ENCODE measurements around the gene SULT2A1. TPM values are rescaled to one million over a fixed set of nuclear protein-coding genes. Genes with fewer than 3 reads are reported as not detected.

SULT2A1 gene
- total and polyA plus RNA-seq, 2 of the 4 experiments (the other 2 are of a cell fraction) = not detected

Other genes with a start within 250 kb of the SULT2A1 start
- 31.9 and 35.3 TPM in 2 replicates for gene EHD2, start 172.9 kb downstream of the SULT2A1 start, total RNA-seq (2012; rRNA removed)
- 152 and 181 TPM in 2 replicates for gene EHD2, start 172.9 kb downstream of the SULT2A1 start, polyA plus RNA-seq (2012; rRNA removed)
- gene NOP53, start 140.8 kb downstream of the SULT2A1 start, total RNA-seq (2012; rRNA removed) = 57.2 and 59.5 TPM in 2 replicates
- 83.2 and 85.9 TPM in 2 replicates for gene NOP53, start 140.8 kb downstream of the SULT2A1 start, polyA plus RNA-seq (2012; rRNA removed)
- 51.7 and 61.3 TPM in 2 replicates for gene SELENOW, start 107.6 kb downstream of the SULT2A1 start, total RNA-seq (2012; rRNA removed)
- gene SELENOW, start 107.6 kb downstream of the SULT2A1 start, polyA plus RNA-seq (2012; rRNA removed) = 217 and 232 TPM in 2 replicates
- not detected in 2 replicates for gene TPRX1, start 81.8 kb downstream of the SULT2A1 start, total RNA-seq (2012; rRNA removed)
- gene TPRX1, start 81.8 kb downstream of the SULT2A1 start, polyA plus RNA-seq (2012; rRNA removed) = not detected in 2 replicates
- not detected in 2 replicates for gene CRX, start 64.4 kb downstream of the SULT2A1 start, total RNA-seq (2012; rRNA removed)
- not detected in 2 replicates for gene CRX, start 64.4 kb downstream of the SULT2A1 start, polyA plus RNA-seq (2012; rRNA removed)
- gene TPRX2, start 27.1 kb downstream of the SULT2A1 start, total RNA-seq (2012; rRNA removed) = not detected in 2 replicates
- not detected in 2 replicates for gene TPRX2, start 27.1 kb downstream of the SULT2A1 start, polyA plus RNA-seq (2012; rRNA removed)
- gene BSPH1, start 105.9 kb upstream of the SULT2A1 start, total RNA-seq (2012; rRNA removed) = not detected in 2 replicates
- not detected in 2 replicates for gene BSPH1, start 105.9 kb upstream of the SULT2A1 start, polyA plus RNA-seq (2012; rRNA removed)
- not detected in 2 replicates for gene ELSPBP1, start 108.3 kb upstream of the SULT2A1 start, total RNA-seq (2012; rRNA removed)
- gene ELSPBP1, start 108.3 kb upstream of the SULT2A1 start, polyA plus RNA-seq (2012; rRNA removed) = not detected in 2 replicates
- gene CABP5, start 157.8 kb upstream of the SULT2A1 start, total RNA-seq (2012; rRNA removed) = not detected in 2 replicates
- gene CABP5, start 157.8 kb upstream of the SULT2A1 start, polyA plus RNA-seq (2012; rRNA removed) = not detected in 2 replicates
- 4.3 and 5.0 TPM in 2 replicates for gene PLA2G4C, start 224.5 kb upstream of the SULT2A1 start, total RNA-seq (2012; rRNA removed)
- 5.7 and 6.5 TPM in 2 replicates for gene PLA2G4C, start 224.5 kb upstream of the SULT2A1 start, polyA plus RNA-seq (2012; rRNA removed)

All from IMR-90 (cell line).